Measurements from ENCODE around the gene LLCFC1.

GRCh38 chr7:142961595-142961972 is 22.3 kb downstream of the LLCFC1 start:
- TF ChIP-seq ZNF274 (IDR thresholded peaks at IDR 0.05; ENCODE audit: low read depth, low read length) = no peak
- no peak for TF ChIP-seq YY1 (IDR thresholded peaks at IDR 0.05; ENCODE audit: insufficient read depth, insufficient read length)
